GM23338 (cell line): ENCODE results near the gene HLCS. TPM values are rescaled to one million over a fixed set of nuclear protein-coding genes. Genes with fewer than 3 reads are reported as not detected.
"Not testable (repeated sequence)": the region's sequence is repeated elsewhere in the genome, so short reads cannot be mapped to it uniquely, and the experiment has no call there.

ENCODE experiments used
- ATAC-seq: fragments of 200-7000 bp; cut with Tn5 transposase; 3 replicates; pipeline ENCODE4 v1.9.1; 2020
- DNase-seq: peaks from one replicate; pipeline ENCODE4 v3.0.0-alpha.2; 2015; ENCODE audit warnings: low spot score
- H2AFZ ChIP-seq: fragments of 200-600 bp; sonication (generic); 2 replicates; pipeline ENCODE4 v1.8.0; 2016; ENCODE audit warnings: antibody characterized with exemption, mild to moderate bottlenecking, moderate library complexity
- H3F3A ChIP-seq: fragments of 200-600 bp; sonication (generic); replicated peaks from 2 replicates; pipeline ENCODE4 v1.8.0; 2017; ENCODE audit warnings: antibody characterized with exemption, mixed run types, low read depth
- H3K27ac ChIP-seq: fragments of 200-600 bp; sonication (generic); 2 replicates; pipeline ENCODE4 v1.6.1; 2016; ENCODE audit warnings: low read depth
- H3K27me3 ChIP-seq: fragments of 200-600 bp; sonication (generic); 2 replicates; pipeline ENCODE4 v1.8.0; 2016; ENCODE audit warnings: mild to moderate bottlenecking, mixed run types, moderate library complexity; ENCODE audit not compliant: insufficient read depth
- H3K36me3 ChIP-seq: fragments of 200-600 bp; sonication (generic); 2 replicates; pipeline ENCODE4 v1.8.0; 2016; ENCODE audit warnings: mild to moderate bottlenecking; ENCODE audit not compliant: insufficient read depth
- H3K4me1 ChIP-seq: fragments of 200-600 bp; sonication (generic); 2 replicates; pipeline ENCODE4 v1.8.0; 2016; ENCODE audit warnings: mild to moderate bottlenecking, moderate library complexity; ENCODE audit not compliant: insufficient read depth
- H3K4me2 ChIP-seq: fragments of 200-600 bp; sonication (generic); 2 replicates; pipeline ENCODE4 v1.7.1; 2017; ENCODE audit warnings: mixed run types
- H3K4me3 ChIP-seq: fragments of 200-600 bp; sonication (generic); 2 replicates; pipeline ENCODE4 v1.6.1; 2016; ENCODE audit warnings: mixed run types
- H3K79me2 ChIP-seq: fragments of 200-600 bp; sonication (generic); replicated peaks from 2 replicates; pipeline ENCODE4 v1.8.0; 2017; ENCODE audit warnings: mild to moderate bottlenecking; ENCODE audit not compliant: insufficient read depth
- H3K9me2 ChIP-seq: fragments of 200-600 bp; sonication (generic); 2 replicates; pipeline ENCODE4 v1.8.0; 2017; ENCODE audit not compliant: insufficient read depth
- H4K20me1 ChIP-seq: fragments of 200-600 bp; sonication (generic); replicated peaks from 2 replicates; pipeline ENCODE4 v1.8.0; 2017; ENCODE audit warnings: mild to moderate bottlenecking; ENCODE audit not compliant: insufficient read depth
- H3K27ac Mint-ChIP-seq: 2 replicates; pipeline ENCODE4 v1.8.0; 2020; ENCODE audit warnings: inconsistent platforms, mild to moderate bottlenecking, moderate library complexity, mixed read lengths
- H3K27me3 Mint-ChIP-seq: 3 replicates; pipeline ENCODE4 v1.8.0; 2022; ENCODE audit warnings: low read depth, mild to moderate bottlenecking, moderate library complexity, mixed read lengths, inconsistent platforms; ENCODE audit not compliant: insufficient read depth, poor library complexity
- H3K36me3 Mint-ChIP-seq: 3 replicates; pipeline ENCODE4 v1.8.0; 2021; ENCODE audit warnings: low read depth, mild to moderate bottlenecking, inconsistent platforms, moderate library complexity, mixed read lengths
- H3K4me1 Mint-ChIP-seq: 3 replicates; pipeline ENCODE4 v1.8.0; 2020; ENCODE audit warnings: mild to moderate bottlenecking, inconsistent platforms, mixed read lengths
- H3K4me3 Mint-ChIP-seq: 3 replicates; pipeline ENCODE4 v1.8.0; 2021; ENCODE audit warnings: moderate library complexity, mild to moderate bottlenecking, inconsistent platforms, mixed read lengths
- H3K9me3 Mint-ChIP-seq: 3 replicates; pipeline ENCODE4 v1.8.0; 2020; ENCODE audit warnings: moderate library complexity, mild to moderate bottlenecking, inconsistent platforms, mixed read lengths
- CREB1 ChIP-seq: fragments of 250-450 bp; sonication (Bioruptor Pico); IDR thresholded peaks from 2 replicates; pipeline ENCODE4 v1.5.0; 2020; ENCODE audit warnings: low read depth, mild to moderate bottlenecking, moderate library complexity
- EZH2 ChIP-seq: fragments of 200-600 bp; sonication (generic); IDR thresholded peaks from one replicate; pipeline ENCODE4 v1.8.0; 2017; ENCODE audit warnings: antibody characterized with exemption, mild to moderate bottlenecking, low read depth; ENCODE audit not compliant: unreplicated experiment
- NANOG ChIP-seq: IDR thresholded peaks from 2 replicates; pipeline ENCODE4 v1.6.1; 2016; ENCODE audit warnings: antibody characterized with exemption, borderline replicate concordance
- ZNF331 ChIP-seq: fragments of 250-450 bp; sonication (Bioruptor Pico); IDR thresholded peaks from 2 replicates; pipeline ENCODE4 v1.5.0; 2020; ENCODE audit warnings: low read depth, mild to moderate bottlenecking, moderate library complexity
- polyA plus RNA-seq: library from polyadenylated mRNA; unstranded; fragments of >200 nt; fragmentation: Nextera tagmentation; extraction: Ambion mirVana; gene quantifications from 2 replicates; pipeline ENCODE4 v1.2.1, GENCODE V29; 2016
- total RNA-seq: library from RNA; depleted of rRNA; stranded (reverse); fragments of >200 nt; shearing (Covaris generic); gene quantifications from 2 replicates; pipeline ENCODE4 v1.2.3, GENCODE V29; 2014
- TF ChIP-seq, protein P1 (sequence below): IDR thresholded peaks from one replicate; pipeline ENCODE4 v1.6.1; 2018; ENCODE audit warnings: antibody characterized with exemption; ENCODE audit not compliant: unreplicated experiment

HLCS gene
- total and polyA plus RNA-seq, 2 experiments from 2014 or later = 6.1 to 14.7 TPM

DNA sequence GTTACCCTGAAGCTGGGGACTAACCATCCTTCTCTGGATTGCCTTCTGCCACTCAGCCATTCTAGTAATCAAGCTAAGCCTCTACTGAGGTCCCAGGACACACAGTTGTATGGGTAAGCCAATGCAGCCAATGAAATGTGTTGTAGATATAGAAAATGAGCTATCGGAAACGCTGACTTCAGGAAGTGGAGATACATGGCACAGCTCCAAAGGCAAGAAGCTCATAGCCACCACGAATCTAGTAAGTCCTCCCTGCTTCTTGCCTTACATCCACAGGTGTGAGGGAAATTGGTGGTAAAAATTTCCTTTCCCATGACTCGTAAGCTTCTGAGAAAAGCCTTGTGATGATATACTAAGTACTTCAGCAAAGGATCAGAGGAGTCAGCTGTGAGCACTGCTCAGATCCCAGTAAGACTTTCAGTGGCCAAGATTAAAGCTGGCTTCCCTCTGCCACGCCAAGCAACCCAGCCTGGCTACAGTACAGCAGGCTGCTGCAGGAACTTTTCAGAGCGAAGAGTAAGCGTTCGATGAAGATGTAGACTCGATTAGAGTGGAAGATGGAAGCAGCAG lies 149.8 kb downstream of the HLCS start (continued):
- no peak for TF ChIP-seq NANOG
- TF ChIP-seq ZNF331 (CRISPR knock-in tag) = no peak
- TF ChIP-seq, protein P1, sequence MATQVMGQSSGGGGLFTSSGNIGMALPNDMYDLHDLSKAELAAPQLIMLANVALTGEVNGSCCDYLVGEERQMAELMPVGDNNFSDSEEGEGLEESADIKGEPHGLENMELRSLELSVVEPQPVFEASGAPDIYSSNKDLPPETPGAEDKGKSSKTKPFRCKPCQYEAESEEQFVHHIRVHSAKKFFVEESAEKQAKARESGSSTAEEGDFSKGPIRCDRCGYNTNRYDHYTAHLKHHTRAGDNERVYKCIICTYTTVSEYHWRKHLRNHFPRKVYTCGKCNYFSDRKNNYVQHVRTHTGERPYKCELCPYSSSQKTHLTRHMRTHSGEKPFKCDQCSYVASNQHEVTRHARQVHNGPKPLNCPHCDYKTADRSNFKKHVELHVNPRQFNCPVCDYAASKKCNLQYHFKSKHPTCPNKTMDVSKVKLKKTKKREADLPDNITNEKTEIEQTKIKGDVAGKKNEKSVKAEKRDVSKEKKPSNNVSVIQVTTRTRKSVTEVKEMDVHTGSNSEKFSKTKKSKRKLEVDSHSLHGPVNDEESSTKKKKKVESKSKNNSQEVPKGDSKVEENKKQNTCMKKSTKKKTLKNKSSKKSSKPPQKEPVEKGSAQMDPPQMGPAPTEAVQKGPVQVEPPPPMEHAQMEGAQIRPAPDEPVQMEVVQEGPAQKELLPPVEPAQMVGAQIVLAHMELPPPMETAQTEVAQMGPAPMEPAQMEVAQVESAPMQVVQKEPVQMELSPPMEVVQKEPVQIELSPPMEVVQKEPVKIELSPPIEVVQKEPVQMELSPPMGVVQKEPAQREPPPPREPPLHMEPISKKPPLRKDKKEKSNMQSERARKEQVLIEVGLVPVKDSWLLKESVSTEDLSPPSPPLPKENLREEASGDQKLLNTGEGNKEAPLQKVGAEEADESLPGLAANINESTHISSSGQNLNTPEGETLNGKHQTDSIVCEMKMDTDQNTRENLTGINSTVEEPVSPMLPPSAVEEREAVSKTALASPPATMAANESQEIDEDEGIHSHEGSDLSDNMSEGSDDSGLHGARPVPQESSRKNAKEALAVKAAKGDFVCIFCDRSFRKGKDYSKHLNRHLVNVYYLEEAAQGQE = no peak

DNA sequence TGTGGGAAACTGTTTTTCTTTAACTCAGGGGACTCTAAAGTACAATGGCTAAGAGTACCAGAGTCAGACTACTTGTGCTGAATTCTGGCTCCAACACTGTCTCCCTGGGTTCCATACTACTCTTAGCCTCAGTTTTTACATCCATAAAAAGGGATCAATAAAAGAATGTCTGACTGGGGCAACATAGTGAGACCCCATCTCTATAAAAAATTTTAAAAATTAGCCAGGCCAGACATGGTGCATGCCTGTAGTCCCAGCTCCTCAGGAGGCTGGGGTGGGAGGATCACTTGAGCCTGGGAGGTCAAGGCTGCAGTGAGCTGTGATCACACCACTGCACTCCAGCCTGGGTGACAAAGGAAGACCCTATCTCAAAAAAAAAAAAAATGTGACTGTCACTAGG lies 150.4 kb downstream of the HLCS start:
- not testable (repeated sequence) for H3K36me3 ChIP-seq, H3K27ac Mint-ChIP-seq, H2AFZ ChIP-seq, H3K27ac ChIP-seq, H3K9me3 Mint-ChIP-seq, DNase-seq, H3K79me2 ChIP-seq, ATAC-seq, H3K4me3 Mint-ChIP-seq, H3K36me3 Mint-ChIP-seq, H3K4me2 ChIP-seq, H3K27me3 Mint-ChIP-seq, H3K27me3 ChIP-seq, H3F3A ChIP-seq, H3K4me1 ChIP-seq, H3K4me3 ChIP-seq, H3K9me2 ChIP-seq, H4K20me1 ChIP-seq
- peaks cover 14% of the 10 kb centered on the region for H3K4me1 Mint-ChIP-seq

DNA sequence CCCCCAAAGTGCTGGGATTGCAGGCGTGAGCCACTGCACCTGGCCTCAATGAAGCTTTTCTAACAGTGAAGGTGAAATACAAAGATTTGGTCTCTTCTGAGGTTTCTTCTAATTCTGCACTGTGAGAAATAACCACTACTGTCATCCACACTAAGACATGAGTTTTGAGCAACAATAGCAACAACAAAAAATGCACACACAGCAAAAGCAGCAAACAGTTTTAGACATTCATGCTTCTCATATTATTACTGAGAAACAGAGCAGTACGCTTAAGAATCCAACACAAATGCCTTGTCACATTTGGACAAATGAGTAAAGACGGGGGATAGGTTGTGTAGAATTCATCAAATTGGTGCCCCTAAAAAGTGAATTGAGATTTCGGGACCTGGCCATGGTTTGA lies 151.2 kb downstream of the HLCS start:
- TF ChIP-seq CREB1 = no peak
- no peak for TF ChIP-seq EZH2
- Mint-ChIP-seq H3K27me3 (peaks cover 6% of the 10 kb centered on the region), H3K27ac (no peak overlapping the region), H3K4me3 (no peak overlapping the region), H3K36me3 (no peaks in the 10 kb centered on the region), H3K4me1 (peaks cover 14% of the 10 kb centered on the region), H3K9me3 (no peaks in the 10 kb centered on the region)
- H3K36me3 ChIP-seq = no peaks in the 10 kb centered on the region
- no peak overlapping the region for H3K27ac ChIP-seq
- no peak overlapping the region for H3K4me2 ChIP-seq
- no peak overlapping the region for H2AFZ ChIP-seq
- peaks cover 5% of the 10 kb centered on the region for H3K4me1 ChIP-seq
- H3F3A ChIP-seq = no peaks in the 10 kb centered on the region
- H3K27me3 ChIP-seq = no peaks in the 10 kb centered on the region
- no peak overlapping the region for H3K4me3 ChIP-seq
- H4K20me1 ChIP-seq = no peaks in the 10 kb centered on the region
- DNase-seq (no peak), ATAC-seq (no peak)
- no peaks in the 10 kb centered on the region for H3K9me2 ChIP-seq
- no peaks in the 10 kb centered on the region for H3K79me2 ChIP-seq

DNA sequence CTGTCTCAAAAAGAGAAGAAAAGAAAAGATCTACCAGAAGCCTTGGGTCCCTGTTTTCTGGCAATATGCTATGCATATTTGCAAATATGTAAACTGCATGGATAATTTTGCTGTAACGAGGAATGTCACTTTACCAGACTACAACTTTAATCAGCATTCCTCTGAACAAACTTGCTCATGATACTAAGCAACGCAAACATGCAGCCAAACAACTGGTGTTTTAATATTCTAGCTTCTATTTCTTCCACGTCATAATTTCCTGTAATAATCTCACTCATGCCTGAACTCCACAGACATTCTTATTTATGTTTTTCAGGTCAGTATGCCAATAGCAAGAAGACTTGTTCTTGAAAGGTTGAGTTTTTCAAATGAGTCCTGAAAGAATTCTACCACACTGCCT lies 153.4 kb downstream of the HLCS start:
- no peaks in the 10 kb centered on the region for H3K9me2 ChIP-seq
- H3F3A ChIP-seq = no peaks in the 10 kb centered on the region
- no peak overlapping the region for H3K27ac ChIP-seq
- no peak for TF ChIP-seq EZH2
- no peak overlapping the region for H2AFZ ChIP-seq
- H3K4me3 ChIP-seq = no peak overlapping the region
- Mint-ChIP-seq H3K4me1 (peaks cover 6% of the 10 kb centered on the region; the same call in 2 of the 3 replicates), H3K36me3 (no peaks in the 10 kb centered on the region), H3K27me3 (peaks cover 3% of the 10 kb centered on the region), H3K9me3 (no peaks in the 10 kb centered on the region), H3K27ac (no peak overlapping the region), H3K4me3 (no peak overlapping the region)
- no peaks in the 10 kb centered on the region for H3K36me3 ChIP-seq
- no peak overlapping the region for H3K4me2 ChIP-seq
- H4K20me1 ChIP-seq = no peaks in the 10 kb centered on the region
- H3K27me3 ChIP-seq = no peaks in the 10 kb centered on the region
- H3K79me2 ChIP-seq = no peaks in the 10 kb centered on the region
- H3K4me1 ChIP-seq = no peaks in the 10 kb centered on the region; the same call in 1 of the 2 replicates
- no peak for ATAC-seq
- no peak for DNase-seq
